ENCODE data around the gene GHRL. TPM values are rescaled to one million over a fixed set of nuclear protein-coding genes. Genes with fewer than 3 reads are reported as not detected.

GHRL gene
- total and polyA plus RNA-seq, 2 donors (not counting 3 experiments of a cell fraction or from before 2014, with no cell fraction given): not detected

DNA sequence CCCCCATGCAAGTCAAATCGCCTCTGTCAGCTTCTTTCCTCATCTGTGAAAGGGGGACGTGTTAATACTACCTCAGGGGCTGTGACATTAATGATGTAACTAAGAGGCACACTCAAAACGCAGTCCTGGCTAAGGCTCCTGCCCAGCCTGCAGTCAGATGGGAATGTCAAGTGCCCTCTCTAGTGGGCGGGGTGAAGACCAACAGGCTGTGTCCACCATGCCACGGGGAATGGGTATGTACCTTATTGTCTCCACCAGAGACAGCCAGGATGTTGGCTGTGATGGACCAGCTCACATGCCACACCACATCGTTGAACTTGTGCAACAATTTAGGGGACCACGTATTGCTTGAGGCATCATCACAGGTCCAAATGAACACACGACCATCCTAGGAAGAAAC is 11.0 kb upstream of the GHRL start:
- TF ChIP-seq FOS (IDR thresholded peaks at IDR 0.05; ENCODE audit: borderline replicate concordance, insufficient read depth, low read length) (no peak), JUN (IDR thresholded peaks at IDR 0.05; ENCODE audit: borderline replicate concordance, insufficient read depth, insufficient read length, low read depth) (no peak), MYC (IDR thresholded peaks at IDR 0.05; ENCODE audit: low read depth, low read length) (no peak), POLR2AphosphoS5 (IDR thresholded peaks at IDR 0.05; ENCODE audit: insufficient read depth, low read depth, low read length) (no peak), POLR2A (IDR thresholded peaks at IDR 0.05; ENCODE audit: low read depth, low read length) (no peak), EZH2 (IDR thresholded peaks at IDR 0.05; ENCODE audit: borderline replicate concordance, low read depth, low read length, severe bottlenecking) (no peak), GATA2 (IDR thresholded peaks at IDR 0.05; ENCODE audit: insufficient read depth, insufficient read length, low read depth, low read length) (no peak)
- TF ChIP-seq, protein P1, sequence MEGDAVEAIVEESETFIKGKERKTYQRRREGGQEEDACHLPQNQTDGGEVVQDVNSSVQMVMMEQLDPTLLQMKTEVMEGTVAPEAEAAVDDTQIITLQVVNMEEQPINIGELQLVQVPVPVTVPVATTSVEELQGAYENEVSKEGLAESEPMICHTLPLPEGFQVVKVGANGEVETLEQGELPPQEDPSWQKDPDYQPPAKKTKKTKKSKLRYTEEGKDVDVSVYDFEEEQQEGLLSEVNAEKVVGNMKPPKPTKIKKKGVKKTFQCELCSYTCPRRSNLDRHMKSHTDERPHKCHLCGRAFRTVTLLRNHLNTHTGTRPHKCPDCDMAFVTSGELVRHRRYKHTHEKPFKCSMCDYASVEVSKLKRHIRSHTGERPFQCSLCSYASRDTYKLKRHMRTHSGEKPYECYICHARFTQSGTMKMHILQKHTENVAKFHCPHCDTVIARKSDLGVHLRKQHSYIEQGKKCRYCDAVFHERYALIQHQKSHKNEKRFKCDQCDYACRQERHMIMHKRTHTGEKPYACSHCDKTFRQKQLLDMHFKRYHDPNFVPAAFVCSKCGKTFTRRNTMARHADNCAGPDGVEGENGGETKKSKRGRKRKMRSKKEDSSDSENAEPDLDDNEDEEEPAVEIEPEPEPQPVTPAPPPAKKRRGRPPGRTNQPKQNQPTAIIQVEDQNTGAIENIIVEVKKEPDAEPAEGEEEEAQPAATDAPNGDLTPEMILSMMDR (IDR thresholded peaks at IDR 0.05; ENCODE audit: extremely low read depth in 1 of 2, insufficient read depth in 1 of 2, low read depth in 1 of 2, low read length in 2 of 2): no peak
- TF ChIP-seq, protein P2, sequence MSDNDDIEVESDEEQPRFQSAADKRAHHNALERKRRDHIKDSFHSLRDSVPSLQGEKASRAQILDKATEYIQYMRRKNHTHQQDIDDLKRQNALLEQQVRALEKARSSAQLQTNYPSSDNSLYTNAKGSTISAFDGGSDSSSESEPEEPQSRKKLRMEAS (IDR thresholded peaks at IDR 0.05; ENCODE audit: insufficient read depth, insufficient read length): no peak
- Histone ChIP-seq H4K20me1 (replicated peaks; ENCODE audit: control insufficient read depth, extremely low read depth, insufficient read depth, low read length) (no peaks in the 10 kb centered on the region), H3K9me3 (replicated peaks; ENCODE audit: control insufficient read depth, insufficient read depth, low read length) (no peaks in the 10 kb centered on the region), H3K27me3 (ENCODE audit: control insufficient read depth in 2 of 2, insufficient read depth in 2 of 2, low read length in 2 of 2) (no peaks in the 10 kb centered on the region), H3K27ac (ENCODE audit: insufficient read depth, low read depth, low read length) (no peak overlapping the region), H3K4me3 (replicated peaks in 1 of 3; ENCODE audit: insufficient read depth in 1 of 3, low read depth in 1 of 3, low read length in 3 of 3) (no peak overlapping the region), H2AFZ (ENCODE audit: low read depth, low read length) (no peak overlapping the region), H3K4me2 (ENCODE audit: insufficient read depth, low read length) (no peak overlapping the region), H3K4me1 (ENCODE audit: control insufficient read depth, extremely low read depth, insufficient read depth, low read length) (peaks cover 5% of the 10 kb centered on the region), H3K79me2 (ENCODE audit: control insufficient read depth, insufficient read depth, low read length) (no peaks in the 10 kb centered on the region), H3K9me1 (replicated peaks; ENCODE audit: control insufficient read depth, extremely low read depth, insufficient read depth, low read length) (no peaks in the 10 kb centered on the region), H3K36me3 (ENCODE audit: control insufficient read depth in 2 of 2, extremely low read depth in 1 of 2, insufficient read depth in 2 of 2, low read length in 2 of 2) (peaks cover 44 to 56% of the 10 kb centered on the region in 2 experiments), H3K9ac (replicated peaks; ENCODE audit: extremely low read depth, insufficient read depth, low read length) (no peak overlapping the region)
- no TSS peak for BruUV-seq (replicated peaks)
- intact Hi-C loops (cut with micrococcal nuclease) (no loop called here), dilution Hi-C loops (cut with MboI; ENCODE audit: extremely low pct_ligation_motif_present, low sequenced_read_pairs) (no loop called here)
- CTCF ChIA-PET: no interaction called here
- POLR2A ChIA-PET: no interaction called here
- DNase-seq (ENCODE audit: low read depth, low spot score) (no peak), FAIRE-seq (no peak)

All from endothelial cell of umbilical vein (primary cell).